Measurements from ENCODE around the gene HSDL1.

HSDL1 gene

GRCh38 chr16:84079664-84080063 is 65.3 kb downstream of the HSDL1 start:
- DNase-seq: no peak

- DNase-seq: no peak
These were observed 69.6 kb downstream of the HSDL1 start for GRCh38 chr16:84075376-84075775.

- no peak for DNase-seq
These were observed 70.3 kb downstream of the HSDL1 start for GRCh38 chr16:84074721-84075120.

All from stimulated activated CD4-positive, alpha-beta T cell treated with anti-CD3 and anti-CD28 coated beads, Interleukin-12 subunit alpha, Interleukin-12 subunit beta, amount 100 ng/mL, for 4 hours (primary cell).